Stomach (tissue), 4 donors: ENCODE measurements around the gene SPHK2.
A peak's percentile ranks its signal among the peaks of the same experiment; 100 is the strongest.

Source experiments
- CTCF ChIP-seq, 7 experiments: fragments of 450-650 bp in 4 of 7; fragments of 200-600 bp in 3 of 7; sonication (generic) in 3 of 7; IDR thresholded peaks; one replicate each; pipeline ENCODE4 v1.5.1; 2016 to 2019; ENCODE audit warnings: antibody characterized with exemption in 7 of 7, control low read depth in 2 of 7, mild to moderate bottlenecking in 1 of 7
- EP300 ChIP-seq: sonication (generic); formaldehyde crosslinking; IDR thresholded peaks from one replicate; pipeline ENCODE4 v1.6.1; 2017; ENCODE audit warnings: antibody characterized with exemption
- POLR2A ChIP-seq, 4 donors: fragments of 450-650 bp; IDR thresholded peaks; one replicate each; pipeline ENCODE4 v1.6.1; 2016; ENCODE audit warnings: antibody characterized with exemption in 4 of 4, control low read depth in 2 of 4, mild to moderate bottlenecking in 1 of 4, moderate library complexity in 1 of 4

- TF ChIP-seq CTCF (IDR thresholded peaks at IDR 0.05) (no peak), POLR2A (IDR thresholded peaks at IDR 0.05) (peak in 2 of 4 donors; percentile 70 to 73), EP300 (no peak)
Observed at GRCh38 chr19:48618916-48619691, at the start of gene SPHK2, which contains the start of gene RPL18.
